OCI-LY7 (cell line): ENCODE measurements around the gene GIMAP7.

Experiments used
- EZH2phosphoT487 ChIP-seq: fragments of 200-600 bp; sonication (generic); IDR thresholded peaks from 2 replicates; pipeline ENCODE4 v1.6.1; 2018; ENCODE audit warnings: low read depth, borderline replicate concordance, mild to moderate bottlenecking, mixed run types, antibody characterized with exemption, low read length, moderate library complexity, mixed read lengths
- TF ChIP-seq, protein P1 (sequence below): fragments of 200-600 bp; sonication (generic); conservative IDR thresholded peaks from 2 replicates; pipeline ENCODE4 v1.5.1; 2014; ENCODE audit warnings: mild to moderate bottlenecking, antibody characterized with exemption, low read length, moderate library complexity, mixed read lengths

DNA sequence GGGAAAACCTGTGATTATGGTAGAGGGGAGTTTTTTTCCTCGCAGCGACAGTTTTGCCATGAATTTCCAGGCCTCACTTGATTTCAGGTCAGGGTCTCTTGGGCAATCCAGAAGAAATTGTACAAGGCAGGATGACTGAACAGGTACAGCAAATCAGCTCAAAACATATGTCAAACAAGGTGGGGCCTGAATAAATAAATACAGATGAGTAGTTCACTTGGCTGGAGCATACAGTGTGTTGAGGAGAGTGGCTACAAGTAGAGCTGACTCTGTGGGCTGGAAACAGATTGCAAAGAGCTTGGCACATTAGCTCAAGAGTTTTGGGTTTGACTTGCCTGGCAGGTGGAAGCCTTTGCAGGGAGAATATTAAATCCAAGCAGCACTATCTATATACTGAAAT is 49.3 kb upstream of the GIMAP7 start:
- TF ChIP-seq, protein P1, sequence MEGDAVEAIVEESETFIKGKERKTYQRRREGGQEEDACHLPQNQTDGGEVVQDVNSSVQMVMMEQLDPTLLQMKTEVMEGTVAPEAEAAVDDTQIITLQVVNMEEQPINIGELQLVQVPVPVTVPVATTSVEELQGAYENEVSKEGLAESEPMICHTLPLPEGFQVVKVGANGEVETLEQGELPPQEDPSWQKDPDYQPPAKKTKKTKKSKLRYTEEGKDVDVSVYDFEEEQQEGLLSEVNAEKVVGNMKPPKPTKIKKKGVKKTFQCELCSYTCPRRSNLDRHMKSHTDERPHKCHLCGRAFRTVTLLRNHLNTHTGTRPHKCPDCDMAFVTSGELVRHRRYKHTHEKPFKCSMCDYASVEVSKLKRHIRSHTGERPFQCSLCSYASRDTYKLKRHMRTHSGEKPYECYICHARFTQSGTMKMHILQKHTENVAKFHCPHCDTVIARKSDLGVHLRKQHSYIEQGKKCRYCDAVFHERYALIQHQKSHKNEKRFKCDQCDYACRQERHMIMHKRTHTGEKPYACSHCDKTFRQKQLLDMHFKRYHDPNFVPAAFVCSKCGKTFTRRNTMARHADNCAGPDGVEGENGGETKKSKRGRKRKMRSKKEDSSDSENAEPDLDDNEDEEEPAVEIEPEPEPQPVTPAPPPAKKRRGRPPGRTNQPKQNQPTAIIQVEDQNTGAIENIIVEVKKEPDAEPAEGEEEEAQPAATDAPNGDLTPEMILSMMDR: no peak
- TF ChIP-seq EZH2phosphoT487: no peak
